Jurkat, Clone E6-1 (cell line): ENCODE data around the gene TBC1D22A.

Experiments used
- DNase-seq: peaks from one replicate; pipeline ENCODE4 v3.0.0-alpha.2; 2011; ENCODE audit warnings: low read depth, low spot score
- H3K4me3 ChIP-seq: 2 replicates; pipeline ENCODE4 v1.5.1; 2011; ENCODE audit warnings: mild to moderate bottlenecking, low read length, control low read depth, moderate library complexity

Gene TBC1D22A

DNA sequence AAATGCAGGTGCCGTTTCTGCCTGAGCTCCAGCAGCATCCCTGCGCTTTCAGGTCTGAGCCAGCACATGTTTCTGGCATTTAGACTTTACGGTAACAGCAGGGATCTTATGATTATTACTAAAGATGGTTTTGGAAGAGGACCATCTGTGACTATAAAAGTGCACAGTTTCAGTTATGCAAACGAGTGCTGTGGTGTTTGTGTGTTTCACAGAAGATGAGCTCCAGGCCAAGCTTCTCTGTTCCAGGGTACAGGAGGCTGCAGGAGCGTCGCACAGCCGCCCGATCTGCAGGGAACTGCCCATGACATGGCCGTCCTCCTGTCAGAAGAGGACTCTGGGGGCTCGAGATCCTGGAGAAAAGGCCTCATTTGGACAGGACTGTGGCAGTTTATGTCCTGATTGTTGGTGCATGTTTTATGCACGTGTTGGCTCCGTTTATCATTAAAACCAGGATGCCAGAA lies 297.3 kb downstream of the TBC1D22A start:
- no peak overlapping the region for H3K4me3 ChIP-seq
- no peak for DNase-seq

DNA sequence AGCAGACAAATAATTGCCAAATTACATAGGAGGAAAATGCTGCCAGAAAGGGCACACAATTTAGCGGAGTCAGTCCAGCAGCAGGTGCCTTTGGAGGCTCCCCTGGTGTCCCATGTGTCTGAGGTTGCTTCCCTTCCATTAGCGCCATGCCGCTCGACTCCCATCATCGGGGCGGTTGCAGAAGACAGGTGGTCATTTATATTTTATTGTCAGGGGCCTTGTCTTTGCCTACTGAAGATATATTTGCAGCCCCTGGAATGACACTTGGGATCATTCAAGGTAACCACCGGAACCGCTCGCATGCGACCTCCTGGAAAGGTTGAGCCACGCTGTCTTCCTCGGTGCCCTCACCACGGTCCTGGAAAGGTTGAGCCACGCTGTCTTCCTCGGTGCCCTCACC lies 298.3 kb downstream of the TBC1D22A start:
- no peak overlapping the region for H3K4me3 ChIP-seq
- DNase-seq, result no peak

GRCh38 chr22:47061226-47061625 lies 298.8 kb downstream of the TBC1D22A start:
- DNase-seq, result no peak
- H3K4me3 ChIP-seq, result no peak overlapping the region

DNA sequence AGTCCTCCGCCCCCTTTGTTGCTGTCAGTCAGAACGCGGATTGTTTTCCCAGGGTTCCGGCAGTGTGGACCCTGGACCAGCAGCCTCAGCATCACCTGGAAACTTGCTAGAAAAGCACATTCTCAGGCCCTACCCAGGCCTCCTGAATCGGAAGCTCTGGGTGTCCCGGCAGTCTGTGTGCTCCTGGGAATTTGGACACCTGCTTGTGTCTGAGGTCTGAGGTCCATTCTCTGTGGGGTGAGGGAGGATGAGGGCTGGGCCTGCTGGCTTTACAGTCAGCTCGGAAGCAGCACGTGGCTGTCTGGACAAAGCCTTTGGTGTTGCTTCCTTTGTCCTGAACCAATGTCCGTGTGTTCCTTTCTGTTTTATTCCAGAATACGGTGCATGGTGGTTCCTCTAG lies 299.7 kb downstream of the TBC1D22A start:
- DNase-seq, result no peak
- no peak overlapping the region for H3K4me3 ChIP-seq

GRCh38 chr22:47063071-47063509 lies 300.6 kb downstream of the TBC1D22A start:
- no peak for DNase-seq
- no peak overlapping the region for H3K4me3 ChIP-seq

- DNase-seq, result no peak
- H3K4me3 ChIP-seq, result no peak overlapping the region
Measured at GRCh38 chr22:47063606-47064005, 301.2 kb downstream of the TBC1D22A start.

DNA sequence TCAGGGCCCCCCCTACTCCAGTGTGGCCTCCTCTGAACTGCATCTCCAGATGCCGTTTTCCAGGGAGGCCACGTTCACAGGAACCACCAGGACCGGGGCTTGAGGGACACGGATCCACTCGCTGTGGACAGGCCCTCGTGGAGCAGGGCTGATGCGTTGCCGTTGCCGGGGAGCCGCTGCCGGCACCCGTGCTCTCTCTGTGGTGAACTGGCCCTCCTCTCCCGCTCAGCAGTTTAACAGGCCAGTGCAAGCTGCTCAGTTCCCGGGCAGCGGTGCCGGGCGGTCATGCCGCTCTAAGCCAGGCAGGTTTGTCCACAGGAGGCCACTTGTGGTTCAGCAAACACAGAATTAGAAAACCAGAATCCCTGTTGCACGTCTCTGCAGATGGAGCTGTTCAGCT lies 301.6 kb downstream of the TBC1D22A start:
- no peak for DNase-seq
- no peak overlapping the region for H3K4me3 ChIP-seq

DNA sequence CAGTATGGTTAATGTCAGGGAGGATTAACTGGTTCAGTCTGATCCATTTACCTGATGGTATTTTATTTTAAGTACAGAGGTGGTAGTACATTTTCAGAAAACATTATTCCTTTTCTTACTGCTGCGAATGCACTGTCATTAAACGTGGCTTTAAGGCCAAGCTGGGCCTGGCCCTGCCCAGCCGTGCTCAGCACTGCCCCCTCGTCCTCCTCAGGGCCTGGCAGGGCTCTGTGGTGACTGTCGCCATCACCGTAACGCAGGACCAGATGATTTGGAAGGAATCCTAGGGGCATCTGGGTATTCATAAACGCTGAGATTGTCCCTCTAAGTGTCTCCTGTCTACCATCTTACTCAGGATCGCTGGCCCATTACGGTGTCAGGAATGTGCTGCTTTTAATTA lies 302.0 kb downstream of the TBC1D22A start:
- no peak overlapping the region for H3K4me3 ChIP-seq
- no peak for DNase-seq

DNA sequence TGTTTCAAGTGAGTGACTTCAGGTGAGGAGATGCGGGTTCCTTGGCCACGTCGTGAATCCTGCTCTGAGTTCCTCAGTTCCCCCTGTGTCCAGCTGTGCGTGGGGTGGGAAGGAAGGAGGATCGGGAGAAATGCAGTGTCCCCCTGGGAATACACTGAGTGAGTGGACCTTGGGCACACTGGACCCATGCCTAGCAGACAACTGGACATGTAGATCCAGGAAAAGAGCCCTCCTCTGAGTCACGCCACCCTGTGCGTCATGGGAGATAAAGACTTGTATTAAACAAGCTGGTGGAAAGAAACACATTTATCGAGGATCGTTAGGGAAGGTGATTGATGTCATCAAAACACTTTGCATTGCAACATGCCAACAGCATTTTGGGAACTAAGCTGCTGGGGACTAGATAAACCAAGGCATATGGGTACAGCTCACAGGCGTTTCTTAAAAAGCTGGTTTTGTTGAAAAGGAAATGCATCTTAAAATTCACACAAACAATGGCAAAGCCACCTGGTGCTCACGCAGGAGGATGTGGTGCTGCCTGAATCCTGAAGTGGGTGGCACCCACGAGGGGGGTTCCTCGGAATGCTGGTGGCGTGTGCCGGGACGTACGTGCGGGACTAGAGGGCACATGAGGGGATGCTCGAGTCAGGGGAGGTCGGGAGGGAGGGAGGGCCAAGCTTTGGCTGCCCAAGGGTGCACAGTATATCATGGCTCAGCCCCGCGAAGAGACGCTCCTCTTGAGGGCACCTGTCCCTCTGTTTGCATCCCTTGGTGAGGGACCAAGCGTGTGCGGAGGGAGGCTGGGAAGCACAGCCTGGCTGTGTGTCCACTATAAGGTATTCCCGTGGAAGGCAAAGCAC lies 303.5 kb downstream of the TBC1D22A start:
- no peak for DNase-seq
- H3K4me3 ChIP-seq, result no peak overlapping the region

- H3K4me3 ChIP-seq, result no peak overlapping the region
- DNase-seq, result no peak
Measured at GRCh38 chr22:47066616-47066905, 304.1 kb downstream of the TBC1D22A start.

- no peak overlapping the region for H3K4me3 ChIP-seq
- no peak for DNase-seq
Measured at GRCh38 chr22:47067321-47067890, 305.0 kb downstream of the TBC1D22A start.

GRCh38 chr22:47067911-47068625 lies 305.6 kb downstream of the TBC1D22A start:
- DNase-seq, result peak; percentile 65
- no peak overlapping the region for H3K4me3 ChIP-seq

DNA sequence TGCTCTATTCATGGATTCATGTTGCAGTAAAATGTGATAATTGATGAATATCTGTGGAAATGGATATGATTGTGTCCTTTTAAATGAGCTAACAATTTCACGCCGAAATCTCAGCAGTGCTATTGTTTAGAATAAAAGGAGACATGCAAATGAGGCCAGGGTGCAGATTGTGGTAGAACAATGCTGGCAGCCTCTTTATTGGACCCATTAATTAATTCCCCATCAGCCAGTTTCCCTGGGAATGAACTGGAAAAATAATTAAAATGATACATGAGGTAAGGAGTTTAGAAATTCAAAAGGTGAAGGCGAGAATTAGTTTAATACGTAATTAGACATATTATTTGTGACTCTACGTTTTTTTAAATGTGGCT lies 306.2 kb downstream of the TBC1D22A start:
- no peak for DNase-seq
- H3K4me3 ChIP-seq, result no peak overlapping the region

GRCh38 chr22:47069270-47069669 lies 306.8 kb downstream of the TBC1D22A start:
- no peak for DNase-seq
- H3K4me3 ChIP-seq, result no peak overlapping the region

DNA sequence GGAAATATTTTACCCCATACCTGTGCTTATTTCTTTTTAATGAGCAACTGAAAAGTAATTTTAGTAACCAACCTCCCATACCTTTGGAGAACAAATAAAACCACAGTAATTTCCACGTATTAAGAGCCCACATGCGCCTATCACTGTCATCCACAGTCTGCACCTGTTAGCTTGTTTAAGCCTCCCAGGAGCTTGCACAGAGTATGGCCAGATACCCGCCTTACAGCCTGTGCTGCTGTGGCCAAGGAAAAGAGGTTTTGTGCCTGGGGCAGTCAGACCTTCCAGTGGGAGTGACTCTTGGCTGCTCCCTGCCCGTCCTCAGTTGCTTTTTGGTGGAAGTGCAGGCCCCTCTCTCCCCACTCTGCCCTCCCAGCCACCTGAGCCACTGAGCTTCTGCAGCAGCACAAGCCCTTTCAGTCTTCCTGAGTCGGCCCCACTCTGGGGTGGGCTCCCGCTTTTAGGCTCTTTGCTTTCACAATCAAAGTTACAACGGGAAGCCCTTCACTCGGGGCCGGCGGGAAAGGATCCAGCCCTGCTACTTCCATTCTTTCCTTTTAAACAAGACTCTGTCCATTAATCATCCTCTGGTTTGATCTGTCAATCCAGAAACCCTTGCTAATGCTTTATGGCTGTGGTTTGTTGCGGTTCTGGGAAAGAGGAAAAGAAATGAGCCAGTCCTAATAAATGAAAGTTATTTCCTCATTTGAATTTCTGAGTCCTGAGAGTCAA lies 308.8 kb downstream of the TBC1D22A start:
- DNase-seq, result no peak
- no peak overlapping the region for H3K4me3 ChIP-seq

DNA sequence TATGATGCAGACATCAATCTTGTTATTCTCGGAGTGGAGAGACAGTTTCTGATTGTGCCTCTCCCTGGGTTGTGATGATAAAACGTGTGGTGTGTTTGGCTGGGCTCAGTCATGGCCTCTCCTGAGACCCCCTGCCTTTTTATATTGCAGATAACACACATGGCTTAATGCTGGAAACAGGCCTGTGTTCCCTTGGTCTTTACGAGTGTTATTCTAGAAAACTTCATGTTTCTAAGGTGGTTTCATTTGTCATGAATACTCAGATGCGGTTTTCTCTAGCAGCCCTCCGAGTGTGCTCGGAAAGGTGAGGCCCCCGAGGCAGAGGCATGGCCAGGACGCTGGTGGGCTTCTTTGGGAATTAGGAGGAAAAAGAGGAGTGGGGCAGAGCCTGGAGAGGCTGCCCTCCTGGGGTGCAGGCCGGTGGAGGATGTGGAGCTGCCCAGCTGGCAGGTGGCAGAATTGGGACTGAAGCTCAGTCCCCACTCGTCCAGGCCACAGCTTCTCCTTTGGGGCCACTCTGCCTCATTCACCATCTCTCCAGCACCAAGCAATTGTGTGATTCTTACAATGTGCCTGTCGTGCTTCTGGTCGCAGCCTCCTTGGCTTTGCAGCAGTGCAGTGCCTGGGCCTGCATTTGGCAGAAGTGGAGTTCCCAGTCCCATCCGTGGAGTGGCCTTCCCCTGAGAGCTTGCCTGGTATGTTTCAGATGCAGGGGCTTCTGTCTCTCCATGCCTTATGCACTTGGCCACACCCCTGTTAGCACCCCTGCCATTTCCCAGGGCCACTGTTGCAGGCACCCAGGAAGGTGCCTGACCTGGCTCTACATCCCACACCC lies 309.6 kb downstream of the TBC1D22A start:
- no peak overlapping the region for H3K4me3 ChIP-seq
- no peak for DNase-seq

GRCh38 chr22:47072642-47072967 lies 310.2 kb downstream of the TBC1D22A start:
- no peak for DNase-seq
- no peak overlapping the region for H3K4me3 ChIP-seq

DNA sequence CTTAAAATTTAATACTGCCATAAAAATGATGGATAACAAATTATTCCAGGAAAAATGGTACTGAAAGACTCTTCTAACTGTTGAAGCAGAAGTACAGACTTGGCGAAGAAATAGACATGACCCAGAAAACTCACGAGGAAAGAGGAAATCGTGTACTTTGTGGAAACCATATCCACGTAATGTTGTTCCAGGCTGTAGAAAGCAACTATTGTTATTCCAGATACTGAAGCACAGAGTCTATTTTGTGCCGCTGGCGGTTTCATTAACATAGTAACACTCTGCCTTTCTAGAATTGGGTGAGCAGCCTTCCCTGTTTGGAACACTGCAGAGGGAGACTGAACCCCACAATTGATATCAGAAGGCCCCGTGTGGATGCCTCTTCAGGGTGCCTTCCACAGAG lies 310.6 kb downstream of the TBC1D22A start:
- H3K4me3 ChIP-seq, result no peak overlapping the region
- DNase-seq, result no peak

- DNase-seq, result no peak
Measured at GRCh38 chr22:47074105-47074504, 311.7 kb downstream of the TBC1D22A start.

More at GRCh38 chr22:47074105-47074504, 311.7 kb downstream of the TBC1D22A start:
- no peak overlapping the region for H3K4me3 ChIP-seq
